Progenitor cell of endocrine pancreas (in vitro differentiated cells): ENCODE results near the gene SLMAP. TPM values are rescaled to one million over a fixed set of nuclear protein-coding genes. Genes with fewer than 3 reads are reported as not detected.
"Not testable (repeated sequence)": the region's sequence is repeated elsewhere in the genome, so short reads cannot be mapped to it uniquely, and the experiment has no call there.

Experiments
- DNase-seq: peaks from one replicate; pipeline ENCODE4 v3.0.0; 2021; ENCODE audit warnings: low spot score; ENCODE audit not compliant: unreplicated experiment
- H3K27ac Mint-ChIP-seq: 2 replicates; pipeline ENCODE4 v1.8.0; 2021; ENCODE audit warnings: mild to moderate bottlenecking, moderate library complexity, mixed read lengths
- H3K27me3 Mint-ChIP-seq: 2 replicates; pipeline ENCODE4 v1.8.0; 2021; ENCODE audit warnings: mixed read lengths
- H3K36me3 Mint-ChIP-seq: 2 replicates; pipeline ENCODE4 v1.8.0; 2022; ENCODE audit warnings: mixed read lengths; ENCODE audit not compliant: insufficient read depth
- H3K4me1 Mint-ChIP-seq: 2 replicates; pipeline ENCODE4 v1.8.0; 2021; ENCODE audit warnings: low read depth, mixed read lengths
- H3K4me3 Mint-ChIP-seq: 2 replicates; pipeline ENCODE4 v1.8.0; 2021; ENCODE audit warnings: low read depth, mild to moderate bottlenecking, moderate library complexity, mixed read lengths
- H3K9me3 Mint-ChIP-seq: 2 replicates; pipeline ENCODE4 v1.8.0; 2021; ENCODE audit warnings: low read depth, mixed read lengths
- CTCF ChIP-seq: fragments of 200-600 bp; sonication (generic); IDR thresholded peaks from one replicate; pipeline ENCODE4 v1.5.0; 2021; ENCODE audit warnings: antibody characterized with exemption, mild to moderate bottlenecking; ENCODE audit not compliant: unreplicated experiment
- total RNA-seq: library from RNA; stranded (reverse); gene quantifications from 2 replicates; pipeline ENCODE4 v1.2.1, GENCODE V29; 2021

The SLMAP gene
- total RNA-seq, 1 donor from 2014 or later = 65.8 TPM

GRCh38 chr3:57797701-57798487, 41.8 kb downstream of the SLMAP start:
- no peak for TF ChIP-seq CTCF
- no peaks in the 10 kb centered on the region for H3K9me3 Mint-ChIP-seq
- no peaks in the 10 kb centered on the region for H3K27me3 Mint-ChIP-seq
- H3K27ac Mint-ChIP-seq = peak overlapping the region; percentile 22
- peaks cover 2% of the 10 kb centered on the region for H3K36me3 Mint-ChIP-seq
- peaks cover 13% of the 10 kb centered on the region for H3K4me1 Mint-ChIP-seq
- no peak for DNase-seq
- H3K4me3 Mint-ChIP-seq = peak overlapping the region; percentile 23

- no peak for DNase-seq
- H3K36me3 Mint-ChIP-seq = peaks cover 1% of the 10 kb centered on the region
- H3K27me3 Mint-ChIP-seq = no peaks in the 10 kb centered on the region
- H3K4me1 Mint-ChIP-seq = peaks cover 12% of the 10 kb centered on the region
- H3K27ac Mint-ChIP-seq = no peak overlapping the region
- H3K9me3 Mint-ChIP-seq = no peaks in the 10 kb centered on the region
- no peak for TF ChIP-seq CTCF
- H3K4me3 Mint-ChIP-seq = no peak overlapping the region
These were observed 47.6 kb downstream of the SLMAP start for GRCh38 chr3:57803647-57804081.

- Mint-ChIP-seq H3K27ac (no peak overlapping the region), H3K9me3 (no peaks in the 10 kb centered on the region), H3K27me3 (no peaks in the 10 kb centered on the region), H3K36me3 (peaks cover 1% of the 10 kb centered on the region), H3K4me3 (no peak overlapping the region), H3K4me1 (peaks cover 9% of the 10 kb centered on the region)
- no peak for DNase-seq
- TF ChIP-seq CTCF = no peak
These were observed 49.2 kb downstream of the SLMAP start for GRCh38 chr3:57805266-57805665.

GRCh38 chr3:57805674-57806073, 49.6 kb downstream of the SLMAP start:
- TF ChIP-seq CTCF = no peak
- H3K4me1 Mint-ChIP-seq = peaks cover 9% of the 10 kb centered on the region
- no peaks in the 10 kb centered on the region for H3K9me3 Mint-ChIP-seq
- H3K27me3 Mint-ChIP-seq = no peaks in the 10 kb centered on the region
- H3K27ac Mint-ChIP-seq = no peak overlapping the region
- no peak for DNase-seq
- no peak overlapping the region for H3K4me3 Mint-ChIP-seq
- peaks cover 1% of the 10 kb centered on the region for H3K36me3 Mint-ChIP-seq

GRCh38 chr3:57806195-57806594, 50.1 kb downstream of the SLMAP start:
- not testable (repeated sequence) for H3K4me3 Mint-ChIP-seq, DNase-seq, H3K36me3 Mint-ChIP-seq, H3K27me3 Mint-ChIP-seq, H3K27ac Mint-ChIP-seq, H3K4me1 Mint-ChIP-seq, H3K9me3 Mint-ChIP-seq

- H3K27ac Mint-ChIP-seq = no peak overlapping the region
- peaks cover 5% of the 10 kb centered on the region for H3K4me1 Mint-ChIP-seq
- no peak for TF ChIP-seq CTCF
- H3K9me3 Mint-ChIP-seq = peaks cover 8% of the 10 kb centered on the region
- no peaks in the 10 kb centered on the region for H3K27me3 Mint-ChIP-seq
- H3K4me3 Mint-ChIP-seq = no peak overlapping the region
- DNase-seq = no peak
- H3K36me3 Mint-ChIP-seq = peaks cover 10% of the 10 kb centered on the region
These were observed 53.0 kb downstream of the SLMAP start for GRCh38 chr3:57808961-57809608.
